Activated CD4-positive, alpha-beta T cell treated with anti-CD3 and anti-CD28 coated beads for 36 hours (primary cell): Measurements from ENCODE around the gene PPP1R13B. TPM values are rescaled to one million over a fixed set of nuclear protein-coding genes. Genes with fewer than 3 reads are reported as not detected.

Source experiments
- ATAC-seq: fragments of 200-7000 bp; cut with Tn5 transposase; one replicate; pipeline ENCODE4 v1.10.0; 2021; ENCODE audit warnings: mild to moderate bottlenecking, moderate library complexity
- CTCF ChIA-PET: fragments of 350-600 bp; sonication (Branson Sonifier 250); formaldehyde crosslinking; loops from one replicate; lab custom pipeline; 2021; ENCODE audit warnings: antibody characterized with exemption; lab: Charles Lee
- POLR2A ChIA-PET: fragments of 350-600 bp; sonication (Branson Sonifier 250); formaldehyde crosslinking; loops from one replicate; lab custom pipeline; 2021; ENCODE audit warnings: antibody characterized with exemption, inconsistent platforms; lab: Charles Lee
- DNase-seq: peaks from one replicate; pipeline ENCODE4 v3.0.0-alpha.2; 2020
- H3K27ac Mint-ChIP-seq: one replicate; pipeline ENCODE4 v1.8.0; 2021; ENCODE audit warnings: mixed read lengths
- H3K27me3 Mint-ChIP-seq: one replicate; pipeline ENCODE4 v1.8.0; 2021; ENCODE audit warnings: mixed read lengths
- H3K36me3 Mint-ChIP-seq: one replicate; pipeline ENCODE4 v1.8.0; 2021; ENCODE audit warnings: low read depth, mixed read lengths
- H3K4me1 Mint-ChIP-seq: one replicate; pipeline ENCODE4 v1.8.0; 2021; ENCODE audit warnings: mixed read lengths
- H3K4me3 Mint-ChIP-seq: one replicate; pipeline ENCODE4 v1.8.0; 2021; ENCODE audit warnings: mild to moderate bottlenecking, moderate library complexity, mixed read lengths
- H3K9me3 Mint-ChIP-seq: one replicate; pipeline ENCODE4 v1.8.0; 2021; ENCODE audit warnings: low read depth, mixed read lengths
- intact Hi-C, 2 experiments: fragments of 100-400 bp; cut with DNase I in 1 of 2; cut with micrococcal nuclease in 1 of 2; formaldehyde crosslinking; loops; one replicate each; pipeline versions ENCODE4 v1.14.2 to v1.15.1; 2022 to 2024; cut with DNase I, micrococcal nuclease
- total RNA-seq, 2 experiments: library from RNA; stranded (reverse); gene quantifications; one replicate each; pipeline ENCODE4 v1.2.3, GENCODE V29; 2021

PPP1R13B gene
- total RNA-seq, 2 experiments from 2014 or later: 9.3 to 10.3 TPM

DNA sequence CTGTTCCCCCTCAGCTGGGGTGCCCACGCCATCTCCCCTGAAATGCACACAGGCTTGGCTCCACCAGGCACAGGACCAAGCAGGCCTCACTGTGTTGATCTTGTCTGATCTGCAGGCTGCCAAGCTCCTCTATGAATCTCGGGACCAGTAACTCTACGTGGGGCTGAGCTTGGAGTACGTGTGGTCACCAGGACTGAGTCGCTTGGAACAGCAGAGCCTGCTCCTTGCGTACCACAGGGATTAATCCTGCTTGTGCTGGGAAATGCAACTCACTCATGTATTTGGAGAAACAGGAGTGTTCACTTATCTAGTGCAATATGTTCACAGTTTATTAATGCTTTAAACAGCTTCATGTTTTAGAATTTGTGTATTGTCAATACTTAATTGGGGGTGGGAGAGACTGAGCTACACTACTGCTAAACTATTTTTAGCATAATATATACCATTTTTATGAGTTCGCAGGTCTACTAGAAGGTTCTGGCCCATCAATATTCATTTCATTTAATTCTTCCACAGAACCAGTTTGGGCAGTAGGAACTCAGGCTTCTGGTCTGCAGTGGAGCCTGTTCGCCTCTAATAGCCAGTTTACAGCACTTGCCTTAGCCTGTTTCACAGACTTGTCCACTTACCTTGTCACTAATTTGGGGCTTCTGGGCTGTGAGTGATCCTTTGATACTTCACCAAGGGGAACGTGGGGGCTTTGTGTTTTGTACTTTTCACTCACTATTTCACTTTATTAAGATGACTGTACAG is 114.3 kb downstream of the PPP1R13B start:
- ATAC-seq (no peak), DNase-seq (no peak)
- no peak overlapping the region for H3K4me3 Mint-ChIP-seq
- CTCF ChIA-PET: interaction anchor here (0.5 to 0.7 kb wide), 2 partner anchors 214 to 399 kb away, joined by 3 read pairs; no protein-coding TSS in a partner anchor
- H3K27me3 Mint-ChIP-seq: no peaks in the 10 kb centered on the region
- H3K36me3 Mint-ChIP-seq: peaks cover 3% of the 10 kb centered on the region
- intact Hi-C loops: no loop called here
- POLR2A ChIA-PET: no interaction called here
- no peaks in the 10 kb centered on the region for H3K4me1 Mint-ChIP-seq
- no peaks in the 10 kb centered on the region for H3K9me3 Mint-ChIP-seq
- H3K27ac Mint-ChIP-seq: no peak overlapping the region

DNA sequence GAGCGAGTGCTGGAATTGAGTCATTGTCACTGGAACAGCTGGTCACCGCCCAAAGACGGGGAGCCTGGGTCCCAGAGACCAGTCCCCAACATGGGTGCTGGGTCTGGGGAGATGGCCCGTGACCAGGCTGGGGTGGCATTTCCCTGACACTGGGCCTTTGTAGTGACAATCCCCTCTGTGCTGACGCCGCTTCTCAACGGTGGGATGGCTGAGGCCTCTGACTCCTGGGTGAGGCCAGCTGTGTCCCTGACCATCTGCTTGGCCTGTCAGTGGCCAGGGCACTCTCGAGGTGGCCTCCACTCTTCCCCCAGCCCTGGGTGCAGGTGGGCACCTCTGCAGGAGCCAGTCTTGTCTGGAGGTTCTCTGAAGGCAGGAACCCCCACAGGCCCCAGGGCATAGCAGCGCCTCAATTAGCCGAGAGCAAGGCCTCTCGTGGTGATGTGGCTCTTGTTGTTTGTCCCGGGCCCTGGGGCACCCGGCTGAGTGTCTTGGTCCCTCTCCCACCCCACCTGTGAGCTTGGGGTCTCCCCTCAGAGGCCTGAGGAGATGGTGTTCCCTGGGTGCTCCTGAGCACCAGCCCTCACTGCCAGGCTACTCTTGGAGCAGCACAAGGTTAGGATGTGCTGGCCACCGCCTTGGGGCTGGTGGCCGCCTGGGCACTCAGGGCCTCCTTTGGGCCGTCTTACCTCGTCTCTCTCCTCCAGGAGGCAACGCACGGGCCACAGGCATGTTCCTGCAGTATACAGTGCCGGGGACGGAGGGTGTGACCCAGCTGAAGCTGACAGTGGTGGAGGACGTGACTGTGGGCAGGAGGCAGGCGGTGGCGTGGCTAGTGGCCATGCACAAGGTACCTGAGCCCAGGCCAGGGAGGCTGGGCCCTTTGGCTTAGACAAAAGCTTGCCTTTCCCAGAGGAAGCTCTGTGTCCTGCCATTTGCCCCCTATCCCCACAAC is 115.2 kb downstream of the PPP1R13B start:
- intact Hi-C loops: no loop called here
- DNase-seq: no peak

DNA sequence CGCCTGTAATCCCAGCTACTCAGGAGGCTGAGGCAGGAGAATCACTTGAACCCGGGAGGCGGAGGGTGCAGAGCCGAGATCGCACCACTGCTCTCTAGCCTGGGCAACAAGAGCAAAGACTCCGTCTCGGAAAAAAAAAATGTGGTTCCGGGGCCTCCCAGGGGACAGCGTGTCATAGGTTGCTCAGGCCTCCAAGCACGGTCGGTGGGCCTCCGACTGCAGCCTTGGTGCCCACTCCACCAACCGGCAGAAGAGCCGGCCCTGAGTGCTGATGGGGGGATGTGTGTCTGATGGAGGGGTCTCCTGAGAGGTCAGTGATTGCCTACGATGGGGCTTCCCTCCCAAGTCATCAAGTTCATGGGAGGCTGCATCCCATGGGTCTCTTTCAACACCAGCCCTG is 115.9 kb downstream of the PPP1R13B start:
- H3K4me1 Mint-ChIP-seq: no peaks in the 10 kb centered on the region
- POLR2A ChIA-PET: no interaction called here
- DNase-seq (no peak), ATAC-seq (no peak)
- H3K36me3 Mint-ChIP-seq: peaks cover 2% of the 10 kb centered on the region
- no peak overlapping the region for H3K4me3 Mint-ChIP-seq
- intact Hi-C loops: no loop called here
- no peaks in the 10 kb centered on the region for H3K27me3 Mint-ChIP-seq
- no peaks in the 10 kb centered on the region for H3K9me3 Mint-ChIP-seq
- CTCF ChIA-PET: interaction anchor here (0.7 kb wide), 1 partner anchor 160 kb away, joined by 3 read pairs; no protein-coding TSS in a partner anchor
- no peak overlapping the region for H3K27ac Mint-ChIP-seq

More for the DNA sequence above, 115.2 kb downstream of the PPP1R13B start:
- H3K4me3 Mint-ChIP-seq: no peak overlapping the region
- POLR2A ChIA-PET: no interaction called here
- no peaks in the 10 kb centered on the region for H3K9me3 Mint-ChIP-seq
- ATAC-seq: no peak
- no peaks in the 10 kb centered on the region for H3K4me1 Mint-ChIP-seq
- H3K36me3 Mint-ChIP-seq: peaks cover 2% of the 10 kb centered on the region
- no peak overlapping the region for H3K27ac Mint-ChIP-seq
- CTCF ChIA-PET: interaction anchor here (0.7 kb wide), 2 partner anchors 160 to 400 kb away, joined by 3 read pairs; no protein-coding TSS in a partner anchor
- no peaks in the 10 kb centered on the region for H3K27me3 Mint-ChIP-seq

DNA sequence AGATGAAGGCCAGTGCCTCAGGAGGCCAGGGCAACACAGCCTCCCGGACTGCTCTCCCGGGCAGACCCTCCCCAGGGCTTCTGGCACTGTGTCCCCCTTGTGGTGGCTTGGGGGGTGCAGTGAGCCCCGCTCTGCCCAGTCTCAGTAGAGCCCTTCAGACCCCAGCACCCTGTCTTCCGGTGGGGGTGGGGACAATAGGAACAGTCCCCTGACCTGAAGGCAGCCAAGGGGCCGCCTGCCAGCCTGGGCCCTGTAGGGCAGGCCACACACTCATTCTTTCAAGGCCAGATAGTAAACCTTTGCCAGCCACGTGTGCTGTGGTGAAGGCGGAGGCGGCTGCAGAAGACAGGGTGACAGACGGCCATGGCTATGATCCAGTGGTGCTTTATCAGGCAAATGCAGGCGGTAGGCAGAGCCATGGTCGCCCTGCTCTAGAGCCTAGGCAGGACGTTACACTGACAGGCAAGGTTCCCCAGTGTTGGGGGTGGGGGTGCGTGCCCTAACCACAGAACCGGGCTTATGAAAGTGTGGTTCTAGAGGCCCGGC is 116.8 kb downstream of the PPP1R13B start:
- Mint-ChIP-seq H3K27me3 (no peaks in the 10 kb centered on the region), H3K9me3 (no peaks in the 10 kb centered on the region), H3K36me3 (peaks cover 2% of the 10 kb centered on the region), H3K4me1 (no peaks in the 10 kb centered on the region), H3K27ac (no peak overlapping the region), H3K4me3 (no peak overlapping the region)
- ChIA-PET CTCF (no interaction called here), POLR2A (no interaction called here)
- no peak for ATAC-seq
- intact Hi-C loops: no loop called here
- no peak for DNase-seq

DNA sequence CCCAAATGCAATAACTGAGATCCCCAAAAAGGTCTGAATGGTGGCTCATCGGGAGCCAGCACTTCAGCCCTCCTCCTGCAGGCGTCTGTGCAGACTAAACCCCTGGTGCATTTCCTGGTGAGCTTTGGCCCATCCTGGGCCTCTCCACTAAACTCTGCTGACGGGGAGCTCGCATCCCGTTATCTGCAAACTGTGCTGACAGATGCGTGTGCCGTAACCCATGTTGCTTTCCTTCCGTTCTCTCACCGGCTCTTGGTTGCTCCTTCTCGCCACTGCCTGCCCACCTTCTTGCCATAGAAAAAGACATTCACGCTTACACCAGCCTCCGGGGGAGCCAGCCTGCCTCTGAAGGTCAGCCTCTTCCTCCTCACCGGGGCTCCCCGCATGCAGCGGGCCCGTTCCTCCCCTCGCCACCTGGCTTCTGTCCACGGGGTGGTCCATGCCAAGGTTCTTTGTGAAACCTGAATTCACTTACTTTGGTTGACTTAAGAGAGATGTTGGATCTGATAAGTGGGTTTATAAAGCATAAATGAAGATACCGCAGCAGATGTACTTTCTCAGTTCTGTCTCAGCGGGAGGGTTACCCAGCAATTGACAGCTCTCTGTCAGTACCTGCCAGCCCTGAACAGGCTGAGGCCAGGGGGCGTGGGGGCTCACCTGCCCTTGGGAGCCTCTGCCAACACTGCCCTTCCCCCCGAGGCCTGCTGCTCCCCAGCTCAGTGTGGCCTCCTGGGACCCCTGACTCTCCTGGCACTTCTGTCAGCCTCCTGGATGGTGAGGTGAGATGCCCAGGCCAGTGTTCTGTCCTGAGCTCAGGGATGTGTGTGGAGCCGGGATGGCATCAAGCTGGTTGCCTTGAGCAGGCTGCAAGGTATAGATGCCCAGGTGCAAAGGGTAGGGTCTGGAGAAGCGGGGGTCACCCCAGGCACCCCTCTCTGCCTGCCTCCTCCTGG is 117.6 kb downstream of the PPP1R13B start:
- no peak for DNase-seq
- Mint-ChIP-seq H3K27me3 (no peaks in the 10 kb centered on the region), H3K9me3 (no peaks in the 10 kb centered on the region), H3K27ac (no peak overlapping the region), H3K4me3 (no peak overlapping the region), H3K4me1 (no peaks in the 10 kb centered on the region), H3K36me3 (peaks cover 2% of the 10 kb centered on the region)
- ChIA-PET CTCF (interaction anchor here (0.6 kb wide), 1 partner anchor 24 kb away, joined by 5 read pairs; no protein-coding TSS in a partner anchor), POLR2A (no interaction called here)
- intact Hi-C loops: no loop called here
- ATAC-seq: no peak

DNA sequence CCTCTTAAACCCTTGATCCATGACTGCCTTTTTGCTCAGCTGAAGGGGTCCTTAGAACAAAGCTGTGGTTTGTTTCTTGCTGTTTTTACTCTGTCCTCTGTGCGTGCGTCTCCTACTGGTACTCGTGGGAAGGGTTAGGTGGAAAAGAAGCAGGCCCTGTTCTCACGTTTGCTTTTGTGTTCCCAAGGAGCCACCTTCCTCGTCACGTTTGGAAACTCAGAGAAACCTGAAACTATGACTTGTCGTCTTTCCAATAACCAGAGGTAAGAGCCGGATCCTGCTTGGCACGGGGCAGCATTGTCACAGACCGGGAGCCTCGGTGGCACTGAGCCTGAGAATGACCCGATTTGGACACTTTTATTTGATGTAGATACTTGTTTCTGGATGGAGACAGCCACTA is 118.7 kb downstream of the PPP1R13B start:
- DNase-seq (no peak), ATAC-seq (no peak)
- intact Hi-C loops: no loop called here
- Mint-ChIP-seq H3K27me3 (no peaks in the 10 kb centered on the region), H3K4me1 (no peaks in the 10 kb centered on the region), H3K9me3 (no peaks in the 10 kb centered on the region), H3K4me3 (no peak overlapping the region), H3K36me3 (peaks cover 2% of the 10 kb centered on the region), H3K27ac (no peak overlapping the region)
- CTCF ChIA-PET: interaction anchor here (0.6 kb wide), 1 partner anchor 1737 kb away, joined by 3 read pairs; no protein-coding TSS in a partner anchor
- POLR2A ChIA-PET: no interaction called here

DNA sequence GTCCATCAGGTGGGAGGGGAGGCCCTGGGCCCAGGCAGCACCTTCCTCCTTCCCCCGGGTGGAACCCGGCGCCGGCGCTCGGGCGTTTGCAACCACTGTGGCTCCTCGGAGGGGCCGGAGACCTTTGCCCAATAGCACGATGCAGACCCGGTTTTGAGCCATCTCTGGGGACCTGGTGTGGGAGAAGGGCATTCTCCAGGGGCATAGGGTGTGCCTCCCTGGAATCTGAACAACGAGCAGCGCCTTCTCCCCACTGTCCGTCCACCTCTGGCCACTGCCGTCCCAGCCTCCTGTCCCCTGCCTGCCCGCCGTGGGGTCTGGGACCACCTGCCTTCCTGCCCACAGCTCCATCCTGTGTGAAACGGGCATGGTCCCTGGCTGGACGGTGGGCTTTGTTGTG is 119.2 kb downstream of the PPP1R13B start:
- no peaks in the 10 kb centered on the region for H3K27me3 Mint-ChIP-seq
- ATAC-seq (no peak), DNase-seq (no peak)
- CTCF ChIA-PET: no interaction called here
- H3K27ac Mint-ChIP-seq: no peak overlapping the region
- no peaks in the 10 kb centered on the region for H3K4me1 Mint-ChIP-seq
- H3K36me3 Mint-ChIP-seq: peaks cover 2% of the 10 kb centered on the region
- H3K4me3 Mint-ChIP-seq: no peak overlapping the region
- POLR2A ChIA-PET: no interaction called here
- H3K9me3 Mint-ChIP-seq: no peaks in the 10 kb centered on the region
- intact Hi-C loops: no loop called here

DNA sequence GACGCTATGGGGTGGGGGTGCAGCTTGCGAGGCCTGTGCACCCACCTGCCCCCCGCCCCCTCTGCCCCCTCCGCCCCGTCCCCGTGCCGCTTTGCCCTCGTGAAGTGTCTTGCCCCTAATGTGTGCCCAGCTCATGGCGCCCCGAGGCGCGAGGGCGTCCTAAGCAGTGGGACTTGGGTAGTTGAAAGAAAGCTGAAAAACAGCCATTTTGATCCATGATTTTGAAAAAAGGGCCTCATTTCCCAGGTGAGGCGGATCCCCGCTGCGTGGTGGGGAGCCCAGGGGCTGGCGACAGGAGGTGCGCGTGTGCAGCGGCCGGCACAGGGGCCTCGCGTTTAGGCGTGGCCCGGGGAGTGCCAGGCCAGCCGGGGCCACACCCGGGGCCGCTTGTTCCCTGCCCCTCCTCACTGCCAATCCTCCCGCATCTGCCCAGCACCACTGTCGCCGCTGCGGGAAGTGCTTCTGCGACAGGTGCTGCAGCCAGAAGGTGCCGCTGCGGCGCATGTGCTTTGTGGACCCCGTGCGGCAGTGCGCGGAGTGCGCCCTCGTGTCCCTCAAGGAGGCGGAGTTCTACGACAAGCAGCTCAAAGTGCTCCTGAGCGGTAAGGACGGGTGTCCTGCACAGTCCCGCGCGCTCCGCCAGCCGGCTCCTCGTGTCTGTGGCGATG is 119.9 kb downstream of the PPP1R13B start:
- Mint-ChIP-seq H3K27ac (no peak overlapping the region), H3K9me3 (no peaks in the 10 kb centered on the region), H3K36me3 (peaks cover 2% of the 10 kb centered on the region), H3K4me1 (no peaks in the 10 kb centered on the region), H3K27me3 (no peaks in the 10 kb centered on the region), H3K4me3 (no peak overlapping the region)
- ATAC-seq (no peak), DNase-seq (no peak)
- ChIA-PET CTCF (no interaction called here), POLR2A (no interaction called here)
- intact Hi-C loops: no loop called here

DNA sequence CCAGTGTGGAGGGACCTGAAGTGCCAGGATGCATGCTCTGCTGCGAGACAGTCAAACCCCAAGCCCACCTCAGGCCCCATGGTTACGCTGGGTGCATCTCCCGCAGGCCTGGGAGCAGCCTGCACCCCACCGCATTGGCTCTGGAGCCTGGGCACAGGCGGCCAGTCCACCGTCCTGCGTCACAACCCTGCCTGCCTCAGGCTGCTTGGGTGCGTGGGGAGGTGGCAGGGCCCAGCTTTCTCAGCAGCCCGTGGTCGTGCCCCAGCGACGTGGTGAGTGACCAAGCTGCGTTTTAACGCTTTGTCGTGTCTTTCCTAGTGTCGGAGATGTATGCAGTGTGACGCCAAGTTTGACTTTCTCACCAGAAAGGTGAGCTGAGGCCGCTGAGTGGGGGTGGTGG is 120.9 kb downstream of the PPP1R13B start:
- Mint-ChIP-seq H3K27ac (no peak overlapping the region), H3K4me3 (no peak overlapping the region), H3K36me3 (peaks cover 2% of the 10 kb centered on the region), H3K4me1 (peaks cover 5% of the 10 kb centered on the region), H3K27me3 (no peaks in the 10 kb centered on the region), H3K9me3 (no peaks in the 10 kb centered on the region)
- CTCF ChIA-PET: no interaction called here
- ATAC-seq (no peak), DNase-seq (no peak)
- intact Hi-C loops: no loop called here
- POLR2A ChIA-PET: no interaction called here

DNA sequence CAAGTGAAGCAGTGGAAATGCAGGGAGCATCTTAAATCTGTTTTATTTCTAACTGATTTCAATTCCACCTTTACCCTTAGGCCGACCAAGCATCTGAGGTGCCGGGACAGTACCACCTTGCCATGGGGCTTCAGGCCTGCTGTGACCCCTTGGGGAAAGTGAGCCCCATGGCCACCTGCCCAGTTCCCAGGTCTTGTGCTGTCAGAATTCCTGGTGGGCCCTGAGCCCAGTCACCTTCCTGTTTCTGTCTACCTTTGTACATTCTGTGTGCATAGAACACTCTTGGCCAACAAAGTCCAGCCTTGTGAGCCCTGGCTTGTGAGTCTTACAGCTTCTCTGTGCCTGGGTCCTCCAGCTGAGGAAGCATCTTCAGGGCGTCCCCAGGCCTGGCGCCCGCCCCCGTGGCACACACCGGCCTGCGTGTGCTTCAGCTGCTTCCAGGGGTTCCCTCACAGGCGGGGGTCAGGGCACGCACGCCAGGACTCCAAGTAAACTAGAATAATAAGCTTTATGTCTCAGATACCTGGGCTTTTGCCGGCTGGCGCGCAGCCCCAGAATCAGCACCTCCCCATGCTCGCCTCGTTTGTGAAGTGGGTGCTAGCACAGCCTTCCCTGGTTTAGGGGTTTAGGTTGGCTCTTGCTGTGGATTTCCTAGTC is 121.5 kb downstream of the PPP1R13B start:
- ChIA-PET POLR2A (no interaction called here), CTCF (no interaction called here)
- ATAC-seq: no peak
- no peaks in the 10 kb centered on the region for H3K27me3 Mint-ChIP-seq
- H3K27ac Mint-ChIP-seq: no peak overlapping the region
- H3K9me3 Mint-ChIP-seq: no peaks in the 10 kb centered on the region
- no peak overlapping the region for H3K4me3 Mint-ChIP-seq
- intact Hi-C loops: no loop called here
- DNase-seq: no peak
- H3K36me3 Mint-ChIP-seq: peaks cover 2% of the 10 kb centered on the region
- H3K4me1 Mint-ChIP-seq: peaks cover 11% of the 10 kb centered on the region
